TTC549 (cell line): ENCODE data around the gene TMEM255B.

Experiments used
- FAIRE-seq: peaks from 2 replicates; lab custom pipeline; 2012; peaks lifted over from hg19 to GRCh38; lab: Jason Lieb, UNC

The TMEM255B gene

GRCh38 chr13:113769106-113769505 is 10.1 kb downstream of the TMEM255B start:
- no peak for FAIRE-seq

- FAIRE-seq, result no peak
Observed at GRCh38 chr13:113769881-113770280, 10.9 kb downstream of the TMEM255B start.

GRCh38 chr13:113770441-113770840 is 11.4 kb downstream of the TMEM255B start:
- no peak for FAIRE-seq

- FAIRE-seq, result no peak
Observed at GRCh38 chr13:113770937-113771336, 11.9 kb downstream of the TMEM255B start.

- no peak for FAIRE-seq
Observed at GRCh38 chr13:113771709-113772331, 12.8 kb downstream of the TMEM255B start.

- no peak for FAIRE-seq
Observed at GRCh38 chr13:113774177-113775107, 15.4 kb downstream of the TMEM255B start.

- no peak for FAIRE-seq
Observed at GRCh38 chr13:113775451-113776145, 16.6 kb downstream of the TMEM255B start.

GRCh38 chr13:113776231-113777125 is 17.5 kb downstream of the TMEM255B start:
- FAIRE-seq, result no peak

- FAIRE-seq, result no peak
Observed at GRCh38 chr13:113777311-113778260, 18.6 kb downstream of the TMEM255B start.

- FAIRE-seq, result no peak
Observed at GRCh38 chr13:113781571-113781970, 22.5 kb downstream of the TMEM255B start.

- FAIRE-seq, result no peak
Observed at GRCh38 chr13:113782472-113782871, 23.4 kb downstream of the TMEM255B start.

GRCh38 chr13:113783200-113783881 is 24.3 kb downstream of the TMEM255B start:
- no peak for FAIRE-seq

GRCh38 chr13:113783966-113784644 is 25.1 kb downstream of the TMEM255B start:
- no peak for FAIRE-seq

- FAIRE-seq, result no peak
Observed at GRCh38 chr13:113784645-113785024, 25.6 kb downstream of the TMEM255B start.

- no peak for FAIRE-seq
Observed at GRCh38 chr13:113785051-113786010, 26.3 kb downstream of the TMEM255B start.

- no peak for FAIRE-seq
Observed at GRCh38 chr13:113786262-113786841, 27.3 kb downstream of the TMEM255B start.

GRCh38 chr13:113787694-113788093 is 28.7 kb downstream of the TMEM255B start:
- FAIRE-seq, result no peak
